ENCODE measurements around the gene CTBP1.
A peak's percentile ranks its signal among the peaks of the same experiment; 100 is the strongest.

The CTBP1 gene

DNA sequence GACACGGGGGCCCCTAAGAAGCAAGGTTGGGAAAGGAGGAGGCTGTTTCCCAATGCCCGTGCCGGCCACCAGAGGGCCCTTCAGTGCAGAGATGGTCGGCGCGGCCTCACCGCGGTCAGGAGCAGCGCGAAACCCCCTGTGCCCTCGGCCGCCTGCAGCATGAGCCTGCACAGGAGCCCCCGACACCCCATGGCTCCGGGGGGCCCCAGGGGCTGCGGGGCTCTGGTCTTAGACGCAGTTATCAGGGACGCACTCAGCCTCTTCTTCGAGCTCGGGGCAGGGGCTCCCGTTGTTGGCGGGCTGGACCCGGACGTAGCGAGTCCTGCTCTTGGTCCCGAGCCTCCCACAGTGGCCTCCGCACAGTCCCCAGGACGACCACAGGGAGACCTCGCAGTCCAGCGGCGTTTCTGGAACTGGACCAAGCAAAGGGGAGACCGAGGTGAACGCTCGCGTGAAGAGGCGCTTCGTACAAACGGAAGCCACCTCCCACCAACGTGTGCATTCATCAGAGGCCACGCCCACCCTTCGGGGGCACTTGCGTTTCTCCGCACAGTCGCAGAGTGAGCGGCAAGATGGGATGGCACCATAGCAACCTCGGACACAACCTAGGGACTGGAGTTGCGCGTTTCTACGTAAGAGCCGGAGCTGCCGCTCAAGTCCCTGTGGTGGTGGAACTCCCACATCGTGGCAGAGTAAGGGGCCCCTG, 81.5 kb downstream of the CTBP1 start:
- Histone ChIP-seq H4K20me1 (ENCODE audit: insufficient read depth, low read length) (no peaks in the 10 kb centered on the region), H3K9ac (ENCODE audit: low read length) (peak overlapping the region; percentile 79), H3K9me3 (ENCODE audit: insufficient read depth, low read length) (no peaks in the 10 kb centered on the region), H3K79me2 (ENCODE audit: low read length) (no peaks in the 10 kb centered on the region), H3K36me3 (replicated peaks; ENCODE audit: low read depth, low read length) (no peaks in the 10 kb centered on the region), H3K27me3 (ENCODE audit: low read depth, low read length) (no peaks in the 10 kb centered on the region), H3K4me2 (ENCODE audit: low read length) (peak overlapping the region; percentile 80), H3K4me3 (ENCODE audit: low read length) (peak overlapping the region; percentile 85), H3K4me1 (ENCODE audit: low read length) (peaks cover 16% of the 10 kb centered on the region), H2AFZ (ENCODE audit: low read depth, low read length) (peak overlapping the region; percentile 83), H3K27ac (ENCODE audit: low read length) (peak overlapping the region; percentile 50)
- TF ChIP-seq EZH2phosphoT487 (IDR thresholded peaks at IDR 0.05; ENCODE audit: low read depth), result no peak
- TF ChIP-seq, protein P1, sequence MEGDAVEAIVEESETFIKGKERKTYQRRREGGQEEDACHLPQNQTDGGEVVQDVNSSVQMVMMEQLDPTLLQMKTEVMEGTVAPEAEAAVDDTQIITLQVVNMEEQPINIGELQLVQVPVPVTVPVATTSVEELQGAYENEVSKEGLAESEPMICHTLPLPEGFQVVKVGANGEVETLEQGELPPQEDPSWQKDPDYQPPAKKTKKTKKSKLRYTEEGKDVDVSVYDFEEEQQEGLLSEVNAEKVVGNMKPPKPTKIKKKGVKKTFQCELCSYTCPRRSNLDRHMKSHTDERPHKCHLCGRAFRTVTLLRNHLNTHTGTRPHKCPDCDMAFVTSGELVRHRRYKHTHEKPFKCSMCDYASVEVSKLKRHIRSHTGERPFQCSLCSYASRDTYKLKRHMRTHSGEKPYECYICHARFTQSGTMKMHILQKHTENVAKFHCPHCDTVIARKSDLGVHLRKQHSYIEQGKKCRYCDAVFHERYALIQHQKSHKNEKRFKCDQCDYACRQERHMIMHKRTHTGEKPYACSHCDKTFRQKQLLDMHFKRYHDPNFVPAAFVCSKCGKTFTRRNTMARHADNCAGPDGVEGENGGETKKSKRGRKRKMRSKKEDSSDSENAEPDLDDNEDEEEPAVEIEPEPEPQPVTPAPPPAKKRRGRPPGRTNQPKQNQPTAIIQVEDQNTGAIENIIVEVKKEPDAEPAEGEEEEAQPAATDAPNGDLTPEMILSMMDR (IDR thresholded peaks at IDR 0.05; ENCODE audit: low read depth, low read length), result peak; percentile 78

- Histone ChIP-seq H3K4me1 (ENCODE audit: low read length) (peaks cover 16% of the 10 kb centered on the region), H3K4me3 (ENCODE audit: low read length) (peak overlapping the region; percentile 85), H3K79me2 (ENCODE audit: low read length) (no peaks in the 10 kb centered on the region), H2AFZ (ENCODE audit: low read depth, low read length) (peak overlapping the region; percentile 48), H3K36me3 (replicated peaks; ENCODE audit: low read depth, low read length) (no peaks in the 10 kb centered on the region), H3K27me3 (ENCODE audit: low read depth, low read length) (no peaks in the 10 kb centered on the region), H3K9ac (ENCODE audit: low read length) (peak overlapping the region; percentile 79), H3K9me3 (ENCODE audit: insufficient read depth, low read length) (no peaks in the 10 kb centered on the region), H3K27ac (ENCODE audit: low read length) (no peak overlapping the region), H4K20me1 (ENCODE audit: insufficient read depth, low read length) (no peaks in the 10 kb centered on the region), H3K4me2 (ENCODE audit: low read length) (peak overlapping the region; percentile 80)
- TF ChIP-seq, protein P1 (IDR thresholded peaks at IDR 0.05; ENCODE audit: low read depth, low read length), result no peak
- TF ChIP-seq EZH2phosphoT487 (IDR thresholded peaks at IDR 0.05; ENCODE audit: low read depth), result no peak
These were observed 82.3 kb downstream of the CTBP1 start for GRCh38 chr4:1166509-1167243.

GRCh38 chr4:1164956-1165545, 83.9 kb downstream of the CTBP1 start:
- Histone ChIP-seq H3K4me1 (ENCODE audit: low read length) (peaks cover 16% of the 10 kb centered on the region), H3K27me3 (ENCODE audit: low read depth, low read length) (no peaks in the 10 kb centered on the region), H3K9me3 (ENCODE audit: insufficient read depth, low read length) (no peaks in the 10 kb centered on the region), H2AFZ (ENCODE audit: low read depth, low read length) (no peak overlapping the region), H3K27ac (ENCODE audit: low read length) (no peak overlapping the region), H3K4me3 (ENCODE audit: low read length) (no peak overlapping the region), H3K36me3 (replicated peaks; ENCODE audit: low read depth, low read length) (no peaks in the 10 kb centered on the region), H3K9ac (ENCODE audit: low read length) (no peak overlapping the region), H3K4me2 (ENCODE audit: low read length) (no peak overlapping the region), H3K79me2 (ENCODE audit: low read length) (no peaks in the 10 kb centered on the region), H4K20me1 (ENCODE audit: insufficient read depth, low read length) (no peaks in the 10 kb centered on the region)
- TF ChIP-seq, protein P1 (IDR thresholded peaks at IDR 0.05; ENCODE audit: low read depth, low read length), result no peak
- TF ChIP-seq EZH2phosphoT487 (IDR thresholded peaks at IDR 0.05; ENCODE audit: low read depth), result no peak

DNA sequence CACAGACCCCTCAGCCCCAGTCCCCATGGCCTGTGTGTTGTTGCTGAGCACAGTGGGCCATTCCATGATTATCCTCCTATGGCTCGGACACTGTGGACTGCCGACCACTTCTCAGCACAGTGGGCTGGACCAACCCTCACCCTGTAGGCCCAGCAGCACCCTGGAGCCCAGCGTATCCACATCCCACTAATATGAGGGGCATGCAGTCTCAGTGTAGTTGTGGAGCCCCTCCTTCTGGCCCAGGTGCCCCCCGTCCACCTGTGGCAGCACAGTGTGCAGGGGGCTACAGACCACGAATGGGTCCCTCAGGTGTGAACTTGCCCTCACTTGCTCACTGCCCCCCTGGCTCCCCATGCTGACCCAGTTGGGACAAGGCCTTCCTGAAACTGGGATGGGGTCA, 84.5 kb downstream of the CTBP1 start:
- Histone ChIP-seq H3K79me2 (ENCODE audit: low read length) (no peaks in the 10 kb centered on the region), H3K27ac (ENCODE audit: low read length) (no peak overlapping the region), H3K9me3 (ENCODE audit: insufficient read depth, low read length) (no peaks in the 10 kb centered on the region), H3K9ac (ENCODE audit: low read length) (no peak overlapping the region), H3K4me1 (ENCODE audit: low read length) (peaks cover 16% of the 10 kb centered on the region), H3K27me3 (ENCODE audit: low read depth, low read length) (no peaks in the 10 kb centered on the region), H3K4me3 (ENCODE audit: low read length) (no peak overlapping the region), H4K20me1 (ENCODE audit: insufficient read depth, low read length) (no peaks in the 10 kb centered on the region), H3K4me2 (ENCODE audit: low read length) (no peak overlapping the region), H2AFZ (ENCODE audit: low read depth, low read length) (no peak overlapping the region), H3K36me3 (replicated peaks; ENCODE audit: low read depth, low read length) (no peaks in the 10 kb centered on the region)
- no peak for TF ChIP-seq EZH2phosphoT487 (IDR thresholded peaks at IDR 0.05; ENCODE audit: low read depth)
- TF ChIP-seq, protein P1 (IDR thresholded peaks at IDR 0.05; ENCODE audit: low read depth, low read length), result no peak
